Inflammatory macrophage (primary cell): ENCODE results near the gene CELSR1.

Experiments
- DNase-seq, 2 donors: peaks; one replicate each; pipeline ENCODE4 v3.0.0-alpha.2; 2020 to 2022

CELSR1 gene

DNA sequence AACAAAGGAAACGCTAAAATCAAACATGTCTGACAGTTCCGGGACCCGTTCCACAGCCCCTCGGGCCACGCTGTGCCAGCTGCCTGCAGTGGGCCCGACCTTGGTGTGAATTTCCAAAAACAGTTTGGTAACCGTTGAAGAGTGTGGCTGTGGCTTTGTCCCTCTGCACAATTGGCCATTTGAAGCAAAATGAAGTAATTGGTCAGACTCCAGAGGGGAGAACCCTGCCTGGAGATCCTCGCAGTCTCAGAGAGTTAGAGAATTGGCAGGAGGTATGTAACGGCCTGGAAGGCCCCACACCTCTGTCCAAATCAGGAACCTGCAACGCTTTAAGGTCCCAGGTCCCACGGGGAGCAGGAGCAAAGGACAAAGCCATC is 175.6 kb downstream of the CELSR1 start:
- DNase-seq = no peak

- DNase-seq = no peak
These were observed 176.5 kb downstream of the CELSR1 start for GRCh38 chr22:46360891-46361290.

- no peak for DNase-seq
These were observed 177.3 kb downstream of the CELSR1 start for GRCh38 chr22:46360097-46360496.

DNA sequence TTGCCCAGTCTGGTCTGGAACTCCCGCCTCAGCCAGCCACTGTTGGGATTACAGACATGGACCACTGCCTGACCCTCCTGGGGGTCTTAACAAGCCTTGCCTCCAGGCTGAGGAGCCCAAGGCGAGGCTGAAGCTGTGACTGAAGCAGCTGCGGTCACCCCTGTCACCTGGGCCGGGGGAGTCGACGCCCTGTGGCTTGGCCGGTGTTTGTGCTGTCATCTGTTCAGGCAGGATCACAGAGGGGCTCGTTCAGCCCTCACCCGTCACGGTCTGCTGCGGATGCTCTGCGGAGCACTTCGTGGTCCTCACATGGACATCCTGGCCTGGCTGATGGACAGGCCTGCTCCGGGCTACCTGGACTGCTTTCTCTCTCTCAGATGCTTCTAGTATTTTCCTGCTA is 178.1 kb downstream of the CELSR1 start:
- no peak for DNase-seq

GRCh38 chr22:46358766-46359165 is 178.7 kb downstream of the CELSR1 start:
- DNase-seq = no peak

DNA sequence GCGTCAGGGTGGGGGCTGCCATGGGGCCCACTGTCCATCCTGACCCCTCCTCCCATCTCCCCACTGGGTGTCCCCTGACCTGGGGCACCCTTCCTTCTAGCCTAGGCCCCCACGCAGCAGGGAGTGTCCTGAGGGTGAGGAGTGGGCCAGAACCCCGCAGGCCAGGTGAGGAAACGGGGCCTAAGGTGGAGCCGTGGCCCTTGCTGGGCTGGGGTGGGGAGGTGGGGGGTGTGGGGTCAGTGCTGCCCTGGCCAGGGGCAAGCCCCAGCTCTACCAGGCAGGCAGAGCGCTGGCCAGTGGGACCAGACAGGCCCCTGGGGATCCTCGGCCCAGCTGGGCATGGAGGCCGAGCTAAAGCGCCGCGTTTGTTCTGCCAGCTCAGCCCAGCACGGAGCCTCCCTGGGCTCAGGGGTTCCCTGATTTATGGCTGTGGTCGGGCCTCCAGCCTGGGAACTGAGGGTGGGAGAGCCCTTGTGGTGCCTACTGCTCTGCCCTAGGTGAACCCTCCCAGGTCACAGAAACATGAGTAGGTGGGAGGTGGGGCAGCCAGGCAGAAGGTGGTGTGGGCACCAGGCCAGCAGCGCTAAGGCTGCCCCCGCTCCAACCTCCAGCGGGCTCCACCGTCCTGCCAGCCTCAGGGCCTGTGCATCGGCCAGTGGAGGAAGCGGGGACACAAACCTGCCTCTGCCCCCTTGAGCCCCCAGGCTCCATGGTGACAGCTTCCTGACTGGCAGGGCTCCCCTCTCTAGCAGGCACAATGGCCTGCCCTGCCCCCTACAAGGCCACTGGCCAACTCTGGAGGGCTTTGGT is 179.5 kb downstream of the CELSR1 start:
- DNase-seq = no peak

- DNase-seq = no peak
These were observed 180.6 kb downstream of the CELSR1 start for GRCh38 chr22:46356496-46357480.

GRCh38 chr22:46355996-46356471 is 181.4 kb downstream of the CELSR1 start:
- no peak for DNase-seq

GRCh38 chr22:46355369-46355995 is 181.9 kb downstream of the CELSR1 start:
- DNase-seq = peak; percentile 60 to 63

- DNase-seq = no peak
These were observed 182.5 kb downstream of the CELSR1 start for GRCh38 chr22:46354993-46355305.

- DNase-seq = no peak
These were observed 183.0 kb downstream of the CELSR1 start for GRCh38 chr22:46354176-46354992.

DNA sequence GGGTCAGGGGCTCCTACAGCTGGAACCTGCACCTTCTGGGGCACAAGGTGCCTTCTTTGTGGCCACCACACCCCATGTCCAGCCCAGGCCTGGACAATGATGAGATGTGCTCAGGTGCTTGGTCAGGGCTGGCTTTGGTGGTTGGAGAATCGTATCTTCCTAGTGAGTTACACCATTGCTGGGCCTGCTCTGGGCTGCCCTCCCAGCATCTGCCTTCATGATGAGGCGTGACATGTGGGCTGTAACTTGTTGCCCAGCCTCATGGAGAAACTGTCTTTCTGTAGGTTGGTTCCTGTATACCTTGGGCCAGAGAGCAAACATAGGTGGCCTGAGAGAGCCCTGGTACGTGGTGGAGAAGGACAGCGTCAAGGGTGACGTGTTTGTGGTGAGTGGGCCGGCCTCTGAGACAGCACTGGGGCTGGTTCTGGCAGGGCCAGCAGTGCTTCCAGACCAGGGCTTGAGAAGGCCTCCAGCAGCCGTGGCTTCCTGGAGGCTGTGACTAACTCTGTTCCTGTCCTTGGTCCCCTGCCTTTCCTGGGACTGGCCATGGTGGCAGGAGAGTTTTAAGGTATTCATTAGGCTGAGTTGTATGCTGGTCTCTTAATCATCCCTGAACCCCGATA is 183.8 kb downstream of the CELSR1 start:
- no peak for DNase-seq

GRCh38 chr22:46352691-46353386 is 184.6 kb downstream of the CELSR1 start:
- DNase-seq = no peak

GRCh38 chr22:46352276-46352675 is 185.1 kb downstream of the CELSR1 start:
- no peak for DNase-seq

GRCh38 chr22:46351767-46352166 is 185.7 kb downstream of the CELSR1 start:
- DNase-seq = no peak

DNA sequence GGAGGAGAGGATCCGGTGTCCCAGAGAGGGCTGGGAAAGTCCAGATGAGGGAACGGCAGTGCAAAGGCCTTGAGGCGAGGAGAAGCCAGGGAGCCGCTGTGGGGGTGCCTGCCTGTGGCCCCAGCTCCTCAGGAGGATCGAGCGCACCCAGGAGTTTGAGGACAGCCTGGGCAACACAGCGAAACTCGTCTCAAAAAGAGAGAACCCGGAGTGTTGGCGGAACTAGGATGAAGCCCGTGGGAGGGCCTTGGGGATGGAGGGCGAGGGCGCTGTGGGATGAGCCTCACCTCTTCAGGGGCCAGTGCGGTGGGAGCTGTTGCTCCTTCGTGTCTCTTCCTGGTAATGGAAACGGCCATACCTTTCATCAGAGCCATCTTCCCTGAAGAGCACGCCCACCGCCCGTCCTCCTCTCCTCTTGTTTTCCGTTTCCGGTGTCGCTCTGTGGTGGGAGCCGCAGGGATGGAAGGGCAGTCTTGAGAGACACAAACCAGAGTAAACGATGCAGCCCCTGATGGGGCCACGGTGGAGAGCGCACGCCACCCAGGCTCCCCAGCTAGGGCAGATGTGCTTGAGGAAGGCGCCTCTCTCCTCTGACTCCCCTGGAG is 186.2 kb downstream of the CELSR1 start:
- DNase-seq = no peak

- no peak for DNase-seq
These were observed 186.8 kb downstream of the CELSR1 start for GRCh38 chr22:46350646-46351045.

DNA sequence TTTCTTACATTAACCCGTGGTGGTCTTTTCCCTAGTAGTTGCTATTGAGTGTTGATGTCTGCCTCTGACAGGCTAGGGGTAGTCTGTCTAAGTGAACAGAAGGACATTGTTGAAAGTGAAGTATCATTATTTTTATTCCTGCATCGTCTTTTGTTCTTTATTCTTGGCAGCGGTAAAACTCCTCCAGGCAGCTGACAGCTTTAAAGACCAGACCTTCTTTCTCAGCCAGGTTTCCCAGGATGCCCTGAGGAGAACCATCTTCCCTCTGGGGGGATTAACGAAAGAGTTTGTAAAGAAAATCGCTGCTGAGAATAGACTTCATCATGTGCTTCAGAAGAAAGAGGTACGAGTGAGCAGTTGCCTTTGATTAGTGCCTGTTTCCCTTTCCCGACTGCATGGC is 187.3 kb downstream of the CELSR1 start:
- no peak for DNase-seq

- no peak for DNase-seq
These were observed 187.7 kb downstream of the CELSR1 start for GRCh38 chr22:46349681-46350080.

- no peak for DNase-seq
These were observed 188.2 kb downstream of the CELSR1 start for GRCh38 chr22:46349238-46349637.
